K562 (cell line): ENCODE measurements around the gene PPP1R14B.

ENCODE experiments used
- GABPB1 ChIP-seq: sonication (generic); formaldehyde crosslinking; IDR thresholded peaks from 2 replicates; pipeline ENCODE4 v1.8.0; 2022; ENCODE audit warnings: mild to moderate bottlenecking, missing genetic modification reagents
- HDAC6 ChIP-seq: IDR thresholded peaks from 2 replicates; pipeline ENCODE4 v1.6.1; 2012; ENCODE audit warnings: low read depth, mild to moderate bottlenecking, control low read depth, inconsistent platforms, low read length, moderate library complexity
- HNRNPUL1 ChIP-seq: fragments of 200-400 bp; formaldehyde crosslinking; IDR thresholded peaks from 2 replicates; pipeline ENCODE4 v1.6.1; 2017; ENCODE audit warnings: low read length
- RBBP5 ChIP-seq: fragments of 200-600 bp; sonication (generic); IDR thresholded peaks from 2 replicates; pipeline ENCODE4 v1.6.1; 2012; ENCODE audit warnings: borderline replicate concordance, mild to moderate bottlenecking, low read length, control low read depth, inconsistent platforms; ENCODE audit not compliant: insufficient read depth, poor library complexity, severe bottlenecking
- SIN3A ChIP-seq, 2 experiments: fragments of 150-350 bp in 1 of 2; IDR thresholded peaks; 2 replicates each; pipeline ENCODE4 v1.6.1; 2011 to 2016; ENCODE audit warnings: borderline replicate concordance in 2 of 2, low read depth in 2 of 2, low read length in 2 of 2, mild to moderate bottlenecking in 2 of 2, moderate library complexity in 2 of 2; ENCODE audit not compliant: control insufficient read depth in 1 of 2
- SP1 ChIP-seq: sonication (generic); formaldehyde crosslinking; IDR thresholded peaks from 2 replicates; pipeline ENCODE4 v1.8.1; 2022; ENCODE audit warnings: mild to moderate bottlenecking, missing genetic modification reagents
- TAL1 ChIP-seq: fragments of 450-650 bp; IDR thresholded peaks from 2 replicates; pipeline ENCODE4 v1.6.1; 2016; ENCODE audit warnings: mild to moderate bottlenecking
- ZKSCAN8 ChIP-seq: fragments of 200-800 bp; sonication (Bioruptor generic); IDR thresholded peaks from 2 replicates; pipeline ENCODE4 v1.6.1; 2016; ENCODE audit warnings: missing genetic modification characterization, missing compliant biosample characterization
- ZNF384 ChIP-seq: IDR thresholded peaks from 2 replicates; pipeline ENCODE4 v1.6.1; 2012; ENCODE audit warnings: low read depth, low read length, improper control_type of control experiment
- TF ChIP-seq, protein P1 (sequence below), 2 experiments: fragments of 450-650 bp in 1 of 2; sonication (generic) in 1 of 2; formaldehyde crosslinking in 1 of 2; IDR thresholded peaks; 2 replicates each; pipeline versions ENCODE4 v1.7.1 to v1.9.0; 2016 to 2022; ENCODE audit warnings: inconsistent platforms in 1 of 2, mild to moderate bottlenecking in 1 of 2, missing genetic modification reagents in 1 of 2
- TF ChIP-seq, protein P2 (sequence below), 3 experiments: IDR thresholded peaks in 2 of 3; conservative IDR thresholded peaks in 1 of 3; 2 replicates each; pipeline ENCODE4 v1.5.1; 2011 to 2012; ENCODE audit warnings: low read length in 3 of 3, mild to moderate bottlenecking in 3 of 3, control low read depth in 2 of 3, improper control_type of control experiment in 1 of 3, inconsistent platforms in 1 of 3, low read depth in 1 of 3, mixed read lengths in 1 of 3, moderate library complexity in 1 of 3; ENCODE audit not compliant: insufficient read depth in 2 of 3

DNA sequence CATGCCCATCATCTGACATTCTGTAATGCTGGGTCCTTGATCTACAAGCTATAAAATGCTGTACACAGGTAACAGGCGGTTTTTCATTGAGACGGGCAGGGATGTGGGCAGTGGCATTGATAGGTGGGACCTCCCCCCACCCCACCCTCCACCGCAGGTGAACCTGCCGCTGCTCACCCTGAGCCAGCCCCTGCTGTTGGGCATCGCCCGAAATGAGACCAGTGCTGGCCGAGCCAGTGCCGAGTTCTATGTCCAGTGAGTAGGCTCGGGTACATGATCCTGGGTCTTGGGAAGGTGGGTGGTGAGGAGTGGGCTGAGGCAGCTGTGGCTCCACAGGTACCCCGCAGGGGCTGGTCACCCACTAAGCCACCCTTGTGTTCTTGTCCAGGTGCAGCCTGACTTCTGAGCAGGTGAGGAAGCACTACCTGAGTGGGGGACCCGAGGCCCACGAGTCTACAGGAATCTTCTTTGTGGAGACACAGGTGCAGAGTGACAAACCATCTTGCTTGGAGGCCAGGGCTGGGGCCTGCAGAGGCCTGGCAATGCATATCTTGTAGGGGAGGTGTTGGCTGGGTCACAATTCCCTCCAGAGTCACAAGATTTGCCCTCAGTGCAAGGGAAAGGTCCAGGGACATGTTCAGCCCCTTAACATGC, 17.5 kb downstream of the PPP1R14B start:
- TF ChIP-seq SIN3A (IDR thresholded peaks at IDR 0.05; ENCODE audit: borderline replicate concordance in 2 of 2, control insufficient read depth in 1 of 2, low read depth in 2 of 2, low read length in 2 of 2) (no peak), ZNF384 (no peak), ZKSCAN8 (CRISPR knock-in tag) (no peak), HDAC6 (no peak), SP1 (CRISPR knock-in tag) (no peak), RBBP5 (no peak), TAL1 (no peak), HNRNPUL1 (no peak), GABPB1 (CRISPR knock-in tag) (no peak)
- TF ChIP-seq, protein P1, sequence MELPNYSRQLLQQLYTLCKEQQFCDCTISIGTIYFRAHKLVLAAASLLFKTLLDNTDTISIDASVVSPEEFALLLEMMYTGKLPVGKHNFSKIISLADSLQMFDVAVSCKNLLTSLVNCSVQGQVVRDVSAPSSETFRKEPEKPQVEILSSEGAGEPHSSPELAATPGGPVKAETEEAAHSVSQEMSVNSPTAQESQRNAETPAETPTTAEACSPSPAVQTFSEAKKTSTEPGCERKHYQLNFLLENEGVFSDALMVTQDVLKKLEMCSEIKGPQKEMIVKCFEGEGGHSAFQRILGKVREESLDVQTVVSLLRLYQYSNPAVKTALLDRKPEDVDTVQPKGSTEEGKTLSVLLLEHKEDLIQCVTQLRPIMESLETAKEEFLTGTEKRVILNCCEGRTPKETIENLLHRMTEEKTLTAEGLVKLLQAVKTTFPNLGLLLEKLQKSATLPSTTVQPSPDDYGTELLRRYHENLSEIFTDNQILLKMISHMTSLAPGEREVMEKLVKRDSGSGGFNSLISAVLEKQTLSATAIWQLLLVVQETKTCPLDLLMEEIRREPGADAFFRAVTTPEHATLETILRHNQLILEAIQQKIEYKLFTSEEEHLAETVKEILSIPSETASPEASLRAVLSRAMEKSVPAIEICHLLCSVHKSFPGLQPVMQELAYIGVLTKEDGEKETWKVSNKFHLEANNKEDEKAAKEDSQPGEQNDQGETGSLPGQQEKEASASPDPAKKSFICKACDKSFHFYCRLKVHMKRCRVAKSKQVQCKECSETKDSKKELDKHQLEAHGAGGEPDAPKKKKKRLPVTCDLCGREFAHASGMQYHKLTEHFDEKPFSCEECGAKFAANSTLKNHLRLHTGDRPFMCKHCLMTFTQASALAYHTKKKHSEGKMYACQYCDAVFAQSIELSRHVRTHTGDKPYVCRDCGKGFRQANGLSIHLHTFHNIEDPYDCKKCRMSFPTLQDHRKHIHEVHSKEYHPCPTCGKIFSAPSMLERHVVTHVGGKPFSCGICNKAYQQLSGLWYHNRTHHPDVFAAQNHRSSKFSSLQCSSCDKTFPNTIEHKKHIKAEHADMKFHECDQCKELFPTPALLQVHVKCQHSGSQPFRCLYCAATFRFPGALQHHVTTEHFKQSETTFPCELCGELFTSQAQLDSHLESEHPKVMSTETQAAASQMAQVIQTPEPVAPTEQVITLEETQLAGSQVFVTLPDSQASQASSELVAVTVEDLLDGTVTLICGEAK (IDR thresholded peaks at IDR 0.05) = no peak
- TF ChIP-seq, protein P1 (CRISPR knock-in tag; IDR thresholded peaks at IDR 0.05) = no peak
- TF ChIP-seq, protein P2, sequence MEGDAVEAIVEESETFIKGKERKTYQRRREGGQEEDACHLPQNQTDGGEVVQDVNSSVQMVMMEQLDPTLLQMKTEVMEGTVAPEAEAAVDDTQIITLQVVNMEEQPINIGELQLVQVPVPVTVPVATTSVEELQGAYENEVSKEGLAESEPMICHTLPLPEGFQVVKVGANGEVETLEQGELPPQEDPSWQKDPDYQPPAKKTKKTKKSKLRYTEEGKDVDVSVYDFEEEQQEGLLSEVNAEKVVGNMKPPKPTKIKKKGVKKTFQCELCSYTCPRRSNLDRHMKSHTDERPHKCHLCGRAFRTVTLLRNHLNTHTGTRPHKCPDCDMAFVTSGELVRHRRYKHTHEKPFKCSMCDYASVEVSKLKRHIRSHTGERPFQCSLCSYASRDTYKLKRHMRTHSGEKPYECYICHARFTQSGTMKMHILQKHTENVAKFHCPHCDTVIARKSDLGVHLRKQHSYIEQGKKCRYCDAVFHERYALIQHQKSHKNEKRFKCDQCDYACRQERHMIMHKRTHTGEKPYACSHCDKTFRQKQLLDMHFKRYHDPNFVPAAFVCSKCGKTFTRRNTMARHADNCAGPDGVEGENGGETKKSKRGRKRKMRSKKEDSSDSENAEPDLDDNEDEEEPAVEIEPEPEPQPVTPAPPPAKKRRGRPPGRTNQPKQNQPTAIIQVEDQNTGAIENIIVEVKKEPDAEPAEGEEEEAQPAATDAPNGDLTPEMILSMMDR (IDR thresholded peaks at IDR 0.05 in 2 of 3, conservative IDR thresholded peaks at IDR 0.05 in 1 of 3; ENCODE audit: insufficient read depth in 2 of 3, low read depth in 1 of 3, low read length in 3 of 3) = no peak
